Measurements from ENCODE around the gene CASKIN2.

CASKIN2 gene

GRCh38 chr17:75559958-75560533, 44.7 kb upstream of the CASKIN2 start:
- no peak for TF ChIP-seq CTCF (IDR thresholded peaks at IDR 0.05; ENCODE audit: borderline replicate concordance, insufficient read depth, low read depth, low read length)
- no peak overlapping the region for H3K4me3 ChIP-seq (ENCODE audit: low read depth, low read length)

GRCh38 chr17:75558666-75559530, 43.6 kb upstream of the CASKIN2 start:
- TF ChIP-seq CTCF (IDR thresholded peaks at IDR 0.05; ENCODE audit: borderline replicate concordance, insufficient read depth, low read depth, low read length): no peak

GRCh38 chr17:75557852-75558665, 42.7 kb upstream of the CASKIN2 start:
- no peak overlapping the region for H3K4me3 ChIP-seq (ENCODE audit: low read depth, low read length)

More at GRCh38 chr17:75558666-75559530, 43.6 kb upstream of the CASKIN2 start:
- H3K4me3 ChIP-seq (ENCODE audit: low read depth, low read length): no peak overlapping the region

GRCh38 chr17:75557075-75557851, 41.9 kb upstream of the CASKIN2 start:
- no peak overlapping the region for H3K4me3 ChIP-seq (ENCODE audit: low read depth, low read length)
- TF ChIP-seq CTCF (IDR thresholded peaks at IDR 0.05; ENCODE audit: borderline replicate concordance, insufficient read depth, low read depth, low read length): no peak

More at GRCh38 chr17:75557852-75558665, 42.7 kb upstream of the CASKIN2 start:
- no peak for TF ChIP-seq CTCF (IDR thresholded peaks at IDR 0.05; ENCODE audit: borderline replicate concordance, insufficient read depth, low read depth, low read length)

- no peak overlapping the region for H3K4me3 ChIP-seq (ENCODE audit: low read depth, low read length)
- TF ChIP-seq CTCF (IDR thresholded peaks at IDR 0.05; ENCODE audit: borderline replicate concordance, insufficient read depth, low read depth, low read length): no peak
These were observed 40.4 kb upstream of the CASKIN2 start for GRCh38 chr17:75555679-75556153.

GRCh38 chr17:75553295-75554110, 38.2 kb upstream of the CASKIN2 start:
- no peak for TF ChIP-seq CTCF (IDR thresholded peaks at IDR 0.05; ENCODE audit: borderline replicate concordance, insufficient read depth, low read depth, low read length)
- no peak overlapping the region for H3K4me3 ChIP-seq (ENCODE audit: low read depth, low read length)

All from GM12875 (cell line).